Small intestine (tissue), 7 donors: ENCODE measurements around the gene LSAMP. TPM values are rescaled to one million over a fixed set of nuclear protein-coding genes. Genes with fewer than 3 reads are reported as not detected.

Experiments used
- DNase-seq, 2 donors: peaks; one replicate each; pipeline versions ENCODE4 v3.0.0 to v3.0.0-alpha.2; 2013
- FAIRE-seq: peaks from 2 replicates; lab custom pipeline; 2012; peaks lifted over from hg19 to GRCh38; lab: Jason Lieb, UNC
- H3K27ac ChIP-seq, 3 donors: one replicate each; pipeline ENCODE4 v1.5.1; 2013; ENCODE audit warnings: low read length in 2 of 3, mild to moderate bottlenecking in 2 of 3, control low read depth in 1 of 3, inconsistent platforms in 1 of 3, low read depth in 1 of 3, moderate library complexity in 1 of 3
- H3K27me3 ChIP-seq, 3 donors: one replicate each; pipeline ENCODE4 v1.6.1; 2013; ENCODE audit warnings: low read length in 3 of 3, inconsistent platforms in 1 of 3; ENCODE audit not compliant: control insufficient read depth in 3 of 3, insufficient read depth in 3 of 3
- H3K36me3 ChIP-seq, 3 donors: one replicate each; pipeline ENCODE4 v1.6.1; 2013; ENCODE audit warnings: low read length in 3 of 3, inconsistent platforms in 1 of 3, low read depth in 1 of 3, mild to moderate bottlenecking in 1 of 3, moderate library complexity in 1 of 3; ENCODE audit not compliant: control insufficient read depth in 3 of 3, insufficient read depth in 2 of 3
- H3K4me1 ChIP-seq, 3 donors: one replicate each; pipeline ENCODE4 v1.6.1; 2013; ENCODE audit warnings: low read length in 2 of 3, inconsistent platforms in 1 of 3, low read depth in 1 of 3, mild to moderate bottlenecking in 1 of 3, moderate library complexity in 1 of 3; ENCODE audit not compliant: control insufficient read depth in 3 of 3, insufficient read depth in 2 of 3
- H3K4me3 ChIP-seq, 3 donors: one replicate each; pipeline ENCODE4 v1.5.1; 2013; ENCODE audit warnings: low read length in 3 of 3, control low read depth in 1 of 3, inconsistent platforms in 1 of 3, low read depth in 1 of 3, mild to moderate bottlenecking in 1 of 3, moderate library complexity in 1 of 3
- H3K9me3 ChIP-seq, 2 donors: one replicate each; pipeline ENCODE4 v1.6.1; 2013; ENCODE audit warnings: low read depth in 1 of 2, low read length in 1 of 2; ENCODE audit not compliant: control insufficient read depth in 2 of 2, insufficient read depth in 1 of 2
- WGBS, 3 donors: extraction: QIAGEN DNeasy Blood & Tissue Kit; methylation state at CpG; one replicate each; pipeline ENCODE4 v1.1.7; 2013; 5-methylcytosine and 5-hydroxymethylcytosine counted together
- polyA plus RNA-seq, 4 donors: library from polyadenylated mRNA; stranded (reverse) in 3 of 4; unstranded in 1 of 4; fragments of 200-250 nt in 3 of 4; fragments of 120-200 nt in 1 of 4; gene quantifications; one replicate each; pipeline versions ENCODE4 v1.2.1 to v1.2.3, GENCODE V29; 2013
- donor health status: healthy with polysubstance abuse.
- donor health status: control.
- donor health status: control.
- donor health status: Bipolar disorder and iron deficiency.
- donor health status: healthy.

LSAMP gene
- polyA plus RNA-seq, 4 donors: 0.27 to 2.9 (median 1.8) TPM; not detected in 1

DNA sequence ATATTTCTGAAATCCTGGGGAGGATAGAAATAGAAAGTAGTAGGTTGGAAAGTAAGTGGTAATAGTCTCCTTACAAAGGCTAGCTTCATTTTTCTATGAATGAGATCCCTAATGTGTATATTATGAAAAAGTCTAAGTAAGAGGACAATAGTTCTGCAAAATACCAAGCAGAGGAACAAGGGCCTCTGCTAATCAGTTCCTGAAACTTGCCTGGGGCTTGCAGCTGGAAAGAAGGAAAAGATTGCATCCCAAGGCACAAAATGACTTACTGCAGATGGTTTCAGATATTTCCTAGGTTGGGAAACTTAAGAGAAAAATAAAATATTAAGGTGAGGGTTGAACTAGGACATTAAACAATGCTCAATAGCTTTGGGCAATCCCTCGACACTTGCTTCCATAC is 528.4 kb downstream of the LSAMP start:
- Histone ChIP-seq H3K4me3 (no peak overlapping the region), H3K9me3 (no peaks in the 10 kb centered on the region), H3K4me1 (no peaks in the 10 kb centered on the region), H3K36me3 (no peaks in the 10 kb centered on the region), H3K27ac (no peak overlapping the region), H3K27me3 (no peaks in the 10 kb centered on the region)
- WGBS, 3 donors: 88 to 92% (median 89%) methylated on average over 1 of the region's 1 CpG
- no peak for DNase-seq
- no peak for FAIRE-seq

DNA sequence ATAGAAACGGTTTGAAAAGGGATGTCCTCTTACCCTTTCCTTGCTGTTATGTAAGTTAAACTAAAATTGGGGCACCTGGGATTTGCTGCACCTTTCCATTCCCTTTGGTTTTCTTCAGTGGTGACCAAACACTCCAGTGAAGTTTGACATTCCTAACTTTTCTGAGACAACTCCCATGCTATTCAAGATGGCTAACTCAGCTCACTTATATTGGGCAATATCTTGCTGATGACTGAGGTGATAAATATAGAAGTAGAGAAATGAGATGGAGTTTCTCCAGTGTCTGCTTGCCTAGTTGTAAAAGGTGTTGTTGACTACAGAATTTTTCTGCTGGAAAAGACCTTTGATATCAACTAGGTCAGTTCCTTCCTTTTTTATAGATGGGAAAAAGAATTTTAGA is 530.2 kb downstream of the LSAMP start:
- no peak overlapping the region for H3K27ac ChIP-seq
- H3K4me3 ChIP-seq: no peak overlapping the region
- 63 to 83% (median 73%) methylated on average over 1 of the region's 1 CpG for WGBS, 3 donors
- FAIRE-seq (no peak), DNase-seq (no peak)
- H3K9me3 ChIP-seq: no peaks in the 10 kb centered on the region
- no peaks in the 10 kb centered on the region for H3K27me3 ChIP-seq
- no peaks in the 10 kb centered on the region for H3K36me3 ChIP-seq
- no peaks in the 10 kb centered on the region for H3K4me1 ChIP-seq

DNA sequence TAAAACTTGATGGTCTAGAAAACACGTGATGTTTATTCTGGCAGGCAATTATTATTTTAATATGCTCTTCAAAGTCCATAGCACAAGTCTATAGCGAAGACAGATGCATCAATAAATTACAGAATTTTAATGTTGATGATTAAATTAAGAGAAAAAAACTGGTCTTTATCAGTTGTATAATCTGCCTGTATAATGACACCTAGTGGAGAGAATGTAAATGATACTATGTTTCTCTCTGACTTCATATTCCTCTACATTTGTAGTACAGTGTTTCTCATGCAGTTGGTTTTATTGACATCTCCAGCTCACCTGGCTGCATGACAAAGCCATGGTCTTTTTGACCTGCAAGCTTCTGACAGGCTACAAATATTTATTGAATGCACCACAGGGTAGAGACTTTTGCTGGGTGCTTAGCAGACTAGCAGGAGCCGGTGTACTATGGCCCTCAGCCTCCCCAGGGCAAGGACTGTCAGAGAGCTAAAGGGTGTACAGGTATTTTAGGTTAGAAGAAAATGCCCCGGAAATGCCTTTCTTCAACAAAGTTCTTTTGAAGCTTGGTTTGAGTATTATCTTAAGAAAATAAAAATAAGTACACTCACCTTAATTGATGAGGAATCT is 532.1 kb downstream of the LSAMP start:
- WGBS, 3 donors: 65 to 79% (median 75%) methylated on average over 4 of the region's 4 CpGs
- FAIRE-seq (no peak), DNase-seq (no peak)
- no peaks in the 10 kb centered on the region for H3K27me3 ChIP-seq
- H3K4me3 ChIP-seq: no peak overlapping the region
- no peaks in the 10 kb centered on the region for H3K4me1 ChIP-seq
- no peaks in the 10 kb centered on the region for H3K9me3 ChIP-seq
- no peaks in the 10 kb centered on the region for H3K36me3 ChIP-seq
- H3K27ac ChIP-seq: no peak overlapping the region

DNA sequence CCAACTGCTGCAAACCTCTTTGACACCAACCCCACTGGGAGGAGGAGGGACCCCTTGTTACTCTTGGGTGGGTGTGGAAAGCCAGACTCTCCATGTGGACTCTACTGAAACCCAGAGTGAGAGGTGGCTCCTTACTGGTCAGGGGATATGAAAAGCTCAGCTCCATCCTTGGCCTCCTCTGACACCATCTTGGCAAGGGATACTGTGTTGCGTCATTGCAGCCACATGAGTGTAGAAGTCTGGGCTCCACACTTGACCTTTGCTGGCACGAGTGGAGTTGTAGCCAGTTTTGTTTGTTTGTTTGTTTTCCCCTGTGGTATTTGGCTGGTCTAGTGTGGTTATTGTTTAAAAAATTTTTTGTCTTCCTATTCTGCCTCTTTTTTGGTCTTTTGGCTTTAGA is 532.9 kb downstream of the LSAMP start:
- DNase-seq: no peak
- H3K27me3 ChIP-seq: no peaks in the 10 kb centered on the region
- WGBS, 3 donors: 52 to 59% (median 54%) methylated on average over 2 of the region's 2 CpGs
- H3K4me1 ChIP-seq: no peaks in the 10 kb centered on the region
- H3K36me3 ChIP-seq: no peaks in the 10 kb centered on the region
- H3K9me3 ChIP-seq: no peaks in the 10 kb centered on the region
- H3K4me3 ChIP-seq: no peak overlapping the region
- no peak for FAIRE-seq
- no peak overlapping the region for H3K27ac ChIP-seq

DNA sequence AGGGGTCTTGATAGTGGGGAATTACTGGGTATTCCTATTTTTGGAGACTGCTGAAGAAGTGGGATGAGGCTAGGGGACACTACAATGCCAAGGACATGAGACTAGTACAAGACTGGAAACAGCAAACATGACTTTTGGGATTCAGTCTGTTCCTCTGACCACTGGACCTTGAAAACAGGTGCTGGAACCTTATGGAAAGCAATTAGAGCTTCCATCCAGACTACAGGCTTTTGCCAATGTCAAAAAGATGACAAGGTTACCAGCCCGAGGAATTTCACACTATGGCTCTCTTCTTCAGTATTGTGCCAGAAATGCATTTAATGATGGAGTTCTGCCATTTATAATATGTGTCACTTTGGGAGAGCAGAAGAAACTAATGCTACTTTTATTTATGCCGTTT is 539.4 kb downstream of the LSAMP start:
- DNase-seq (no peak), FAIRE-seq (no peak)
- WGBS, 3 donors: 78 to 88% (median 84%) methylated on average over 2 of the region's 2 CpGs
- Histone ChIP-seq H3K27me3 (no peaks in the 10 kb centered on the region), H3K4me3 (no peak overlapping the region), H3K9me3 (no peaks in the 10 kb centered on the region), H3K36me3 (no peaks in the 10 kb centered on the region), H3K27ac (no peak overlapping the region), H3K4me1 (no peaks in the 10 kb centered on the region)

DNA sequence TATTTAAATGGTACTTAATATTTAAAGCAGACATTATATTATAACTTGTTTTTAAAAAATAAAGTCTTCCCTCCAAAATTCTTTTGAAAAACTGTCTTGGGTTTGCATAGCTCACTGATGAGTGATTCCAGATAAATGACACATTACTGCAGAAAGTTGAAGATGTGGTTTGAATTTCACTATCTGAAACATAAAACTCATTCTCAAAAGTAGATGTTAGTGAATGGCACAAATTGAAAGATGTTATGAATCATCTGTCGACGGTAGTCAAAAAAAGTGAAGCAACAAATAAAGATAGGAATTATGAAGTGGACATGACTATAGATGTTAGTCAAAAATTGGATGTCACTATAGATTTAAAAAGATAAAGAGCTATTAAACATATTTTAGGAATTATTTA is 541.4 kb downstream of the LSAMP start:
- Histone ChIP-seq H3K36me3 (no peaks in the 10 kb centered on the region), H3K9me3 (no peaks in the 10 kb centered on the region), H3K4me1 (no peaks in the 10 kb centered on the region), H3K4me3 (no peak overlapping the region), H3K27ac (no peak overlapping the region), H3K27me3 (no peaks in the 10 kb centered on the region)
- DNase-seq: no peak
- WGBS, 3 donors: 86 to 90% (median 90%) methylated on average over 2 of the region's 2 CpGs
- no peak for FAIRE-seq

DNA sequence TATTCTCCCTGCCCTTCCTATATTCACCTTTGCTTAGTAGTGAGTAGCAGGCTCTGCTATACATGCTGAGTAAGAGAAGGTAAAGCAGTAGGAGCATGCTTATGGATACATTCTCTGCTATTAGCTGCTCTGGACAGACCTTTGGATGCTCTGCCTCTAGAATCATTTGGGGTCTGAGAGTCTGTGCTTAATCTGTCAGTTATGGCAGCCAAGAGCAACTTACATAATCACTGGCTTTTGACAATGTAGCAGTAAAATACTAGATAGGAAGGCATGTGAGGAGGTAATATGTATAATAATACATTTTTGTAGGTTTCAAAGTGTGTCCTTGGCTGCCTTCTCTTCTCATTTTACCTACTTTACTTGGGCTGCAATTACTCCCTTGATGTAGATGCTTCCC is 544.3 kb downstream of the LSAMP start:
- no peak overlapping the region for H3K27ac ChIP-seq
- H3K9me3 ChIP-seq: no peaks in the 10 kb centered on the region
- no peaks in the 10 kb centered on the region for H3K4me1 ChIP-seq
- no peak for DNase-seq
- H3K27me3 ChIP-seq: no peaks in the 10 kb centered on the region
- FAIRE-seq: no peak
- no peaks in the 10 kb centered on the region for H3K36me3 ChIP-seq
- H3K4me3 ChIP-seq: no peak overlapping the region

DNA sequence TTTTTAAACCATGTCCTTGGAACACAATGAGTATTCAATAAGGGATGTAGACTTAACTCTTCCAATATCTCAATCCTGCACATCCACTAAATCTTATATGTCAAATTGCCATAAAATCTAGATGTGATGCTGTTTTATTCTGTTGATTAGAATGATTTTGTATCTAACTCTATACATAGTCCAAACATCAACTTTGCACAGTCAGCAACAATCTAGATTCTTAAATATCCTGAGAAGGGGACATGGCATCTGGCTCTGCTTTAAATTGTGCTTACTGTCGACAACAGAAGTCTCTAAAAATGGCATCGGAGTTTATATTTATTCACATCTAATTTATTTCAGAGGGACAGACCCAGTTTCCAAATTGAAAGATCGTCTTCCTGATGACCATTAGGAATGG is 545.8 kb downstream of the LSAMP start:
- DNase-seq (no peak), FAIRE-seq (no peak)
- no peak overlapping the region for H3K27ac ChIP-seq
- H3K27me3 ChIP-seq: no peaks in the 10 kb centered on the region
- WGBS, 3 donors: 76 to 90% (median 88%) methylated on average over 3 of the region's 3 CpGs
- no peaks in the 10 kb centered on the region for H3K4me1 ChIP-seq
- no peak overlapping the region for H3K4me3 ChIP-seq
- no peaks in the 10 kb centered on the region for H3K9me3 ChIP-seq
- H3K36me3 ChIP-seq: no peaks in the 10 kb centered on the region
